Fibroblast of upper back skin (primary cell): Measurements from ENCODE around the gene MYH16.
"Not testable (repeated sequence)": the region's sequence is repeated elsewhere in the genome, so short reads cannot be mapped to it uniquely, and the experiment has no call there.

Source experiments
- DNase-seq: peaks from one replicate; pipeline ENCODE4 v3.0.0-alpha.2; 2013

The MYH16 gene

GRCh38 chr7:99260395-99260794 lies 12.2 kb upstream of the MYH16 start:
- DNase-seq: no peak

- DNase-seq: no peak
Observed at GRCh38 chr7:99261646-99262045, 11.0 kb upstream of the MYH16 start.

- DNase-seq: no peak
Observed at GRCh38 chr7:99265848-99266480, 6.7 kb upstream of the MYH16 start.

GRCh38 chr7:99267481-99267840 lies 5.2 kb upstream of the MYH16 start:
- peak; percentile 62 for DNase-seq

- DNase-seq: no peak
Observed at GRCh38 chr7:99267841-99268576, 4.6 kb upstream of the MYH16 start.

GRCh38 chr7:99268577-99268908 lies 4.1 kb upstream of the MYH16 start:
- DNase-seq: no peak

GRCh38 chr7:99270702-99271101 lies 1.9 kb upstream of the MYH16 start:
- DNase-seq: no peak

- not testable (repeated sequence) for DNase-seq
Observed at GRCh38 chr7:99273561-99273960, 922 bp downstream of the MYH16 start.

- not testable (repeated sequence) for DNase-seq
Observed at GRCh38 chr7:99274908-99275307, 2.3 kb downstream of the MYH16 start.

- DNase-seq: no peak
Observed at GRCh38 chr7:99275496-99275895, 2.9 kb downstream of the MYH16 start.

GRCh38 chr7:99278180-99278579 lies 5.5 kb downstream of the MYH16 start:
- no peak for DNase-seq

GRCh38 chr7:99284165-99284564 lies 11.5 kb downstream of the MYH16 start:
- DNase-seq: not testable (repeated sequence)

GRCh38 chr7:99287779-99288534 lies 15.3 kb downstream of the MYH16 start:
- DNase-seq: no peak

- DNase-seq: no peak
Observed at GRCh38 chr7:99289185-99289584, 16.5 kb downstream of the MYH16 start.

- not testable (repeated sequence) for DNase-seq
Observed at GRCh38 chr7:99290148-99290547, 17.5 kb downstream of the MYH16 start.

- DNase-seq: no peak
Observed at GRCh38 chr7:99290980-99291607, 18.5 kb downstream of the MYH16 start.

- DNase-seq: no peak
Observed at GRCh38 chr7:99292127-99292526, 19.5 kb downstream of the MYH16 start.

GRCh38 chr7:99293167-99293566 lies 20.5 kb downstream of the MYH16 start:
- no peak for DNase-seq

GRCh38 chr7:99293650-99294049 lies 21.0 kb downstream of the MYH16 start:
- no peak for DNase-seq

- DNase-seq: no peak
Observed at GRCh38 chr7:99296471-99296870, 23.8 kb downstream of the MYH16 start.

- DNase-seq: no peak
Observed at GRCh38 chr7:99301496-99301895, 28.9 kb downstream of the MYH16 start.

- DNase-seq: no peak
Observed at GRCh38 chr7:99305473-99306260, 33.0 kb downstream of the MYH16 start.
